Small intestine (tissue), 16 donors: ENCODE measurements around the gene GOPC. TPM values are rescaled to one million over a fixed set of nuclear protein-coding genes. Genes with fewer than 3 reads are reported as not detected.
"Not testable (repeated sequence)": the region's sequence is repeated elsewhere in the genome, so short reads cannot be mapped to it uniquely, and the experiment has no call there.

Source experiments
- DNase-seq, 2 donors: peaks; one replicate each; pipeline versions ENCODE4 v3.0.0 to v3.0.0-alpha.2; 2013
- FAIRE-seq: peaks from 2 replicates; lab custom pipeline; 2012; peaks lifted over from hg19 to GRCh38; lab: Jason Lieb, UNC
- H3K27ac ChIP-seq, 3 donors: one replicate each; pipeline ENCODE4 v1.5.1; 2013; ENCODE audit warnings: low read length in 2 of 3, mild to moderate bottlenecking in 2 of 3, control low read depth in 1 of 3, inconsistent platforms in 1 of 3, low read depth in 1 of 3, moderate library complexity in 1 of 3
- H3K27me3 ChIP-seq, 3 donors: one replicate each; pipeline ENCODE4 v1.6.1; 2013; ENCODE audit warnings: low read length in 3 of 3, inconsistent platforms in 1 of 3; ENCODE audit not compliant: control insufficient read depth in 3 of 3, insufficient read depth in 3 of 3
- H3K36me3 ChIP-seq, 3 donors: one replicate each; pipeline ENCODE4 v1.6.1; 2013; ENCODE audit warnings: low read length in 3 of 3, inconsistent platforms in 1 of 3, low read depth in 1 of 3, mild to moderate bottlenecking in 1 of 3, moderate library complexity in 1 of 3; ENCODE audit not compliant: control insufficient read depth in 3 of 3, insufficient read depth in 2 of 3
- H3K4me1 ChIP-seq, 3 donors: one replicate each; pipeline ENCODE4 v1.6.1; 2013; ENCODE audit warnings: low read length in 2 of 3, inconsistent platforms in 1 of 3, low read depth in 1 of 3, mild to moderate bottlenecking in 1 of 3, moderate library complexity in 1 of 3; ENCODE audit not compliant: control insufficient read depth in 3 of 3, insufficient read depth in 2 of 3
- H3K4me3 ChIP-seq, 3 donors: one replicate each; pipeline ENCODE4 v1.5.1; 2013; ENCODE audit warnings: low read length in 3 of 3, control low read depth in 1 of 3, inconsistent platforms in 1 of 3, low read depth in 1 of 3, mild to moderate bottlenecking in 1 of 3, moderate library complexity in 1 of 3
- H3K9me3 ChIP-seq, 2 donors: one replicate each; pipeline ENCODE4 v1.6.1; 2013; ENCODE audit warnings: low read depth in 1 of 2, low read length in 1 of 2; ENCODE audit not compliant: control insufficient read depth in 2 of 2, insufficient read depth in 1 of 2
- WGBS, 3 donors: extraction: QIAGEN DNeasy Blood & Tissue Kit; methylation state at CpG; one replicate each; pipeline ENCODE4 v1.1.7; 2013; 5-methylcytosine and 5-hydroxymethylcytosine counted together
- long read RNA-seq, 10 donors: transcript quantifications; one replicate each; lab custom pipeline, GENCODE V29; 2026
- polyA plus RNA-seq, 4 donors: library from polyadenylated mRNA; stranded (reverse) in 3 of 4; unstranded in 1 of 4; fragments of 200-250 nt in 3 of 4; fragments of 120-200 nt in 1 of 4; gene quantifications; one replicate each; pipeline versions ENCODE4 v1.2.1 to v1.2.3, GENCODE V29; 2013
- donor health status: healthy with polysubstance abuse.
- donor health status: control.
- donor health status: control.
- donor health status: Bipolar disorder and iron deficiency.
- donor health status: healthy.

Gene GOPC
- polyA plus RNA-seq = 10 to 100 TPM in 3 of 4 donors, 1 to 10 TPM in 1; 7.6 to 44.1 (median 11.8) TPM
- long read RNA-seq, donor 1, full-length matches to known transcripts = 9 of 29 reads
- long read RNA-seq, donor 1, partial matches to known transcripts = 20 of 29 reads
- long read RNA-seq, donor 1, other reads (novel, unspliced or antisense) = 0 of 29 reads
- long read RNA-seq, donor 2 = 0 reads
- long read RNA-seq, donor 3, full-length matches to known transcripts = 1 of 8 reads
- long read RNA-seq, donor 3, partial matches to known transcripts = 7 of 8 reads
- long read RNA-seq, donor 3, other reads (novel, unspliced or antisense) = 0 of 8 reads
- long read RNA-seq, donor 4 = 0 reads
- long read RNA-seq, donor 5 = 0 reads
- long read RNA-seq, donor 6, partial matches to known transcripts = 15 of 15 reads
- long read RNA-seq, donor 6, other reads (novel, unspliced or antisense) = 0 of 15 reads
- long read RNA-seq, donor 7, full-length matches to known transcripts = 6 of 33 reads
- long read RNA-seq, donor 7, partial matches to known transcripts = 27 of 33 reads
- long read RNA-seq, donor 7, other reads (novel, unspliced or antisense) = 0 of 33 reads
- long read RNA-seq, donor 8 = 0 reads
- long read RNA-seq, donor 9 = 0 reads
- long read RNA-seq, donor 10, full-length matches to known transcripts = 5 of 34 reads
- long read RNA-seq, donor 10, partial matches to known transcripts = 29 of 34 reads
- long read RNA-seq, donor 10, other reads (novel, unspliced or antisense) = 0 of 34 reads

GRCh38 chr6:117602151-117602898 is at the start of gene GOPC:
TSS of gene GOPC (minus strand) at chr6:117602511. CDS start at chr6:117602288, 223 bp downstream.
- FAIRE-seq (no peak), DNase-seq (peak; percentile 99)
- Histone ChIP-seq H3K27ac (peak within 1 kb of the TSS; percentile 85 to 97 (median 88)), H3K4me3 (peak within 1 kb of the TSS; percentile 72 to 79 (median 74)), H3K4me1 (peaks cover 2 to 8% (median 3%) of the 10 kb centered on the region in 3 donors), H3K9me3 (peaks cover 0 to 1% of the 10 kb centered on the region in 2 donors), H3K27me3 (no peaks in the 10 kb centered on the region), H3K36me3 (peaks cover 0 to 8% (median 1%) of the 10 kb centered on the region in 3 donors)
- 0 to 1% (median 0%) methylated on average over 54 to 60 of the region's 60 CpGs for WGBS, 3 donors

GRCh38 chr6:117651984-117652383 is 49.7 kb upstream of the GOPC start:
- WGBS, 3 donors = 58 to 76% (median 65%) methylated on average over 3 of the region's 3 CpGs
- not testable (repeated sequence) for H3K27me3 ChIP-seq, H3K36me3 ChIP-seq, H3K4me1 ChIP-seq, H3K9me3 ChIP-seq, H3K27ac ChIP-seq, FAIRE-seq, DNase-seq, H3K4me3 ChIP-seq

- no peaks in the 10 kb centered on the region for H3K27me3 ChIP-seq
- no peak overlapping the region for H3K4me3 ChIP-seq
- FAIRE-seq = no peak
- no peaks in the 10 kb centered on the region for H3K36me3 ChIP-seq
- no peak for DNase-seq
- H3K27ac ChIP-seq = no peak overlapping the region
- H3K9me3 ChIP-seq = peaks cover 0 to 12% of the 10 kb centered on the region in 2 donors
- 91 to 93% (median 91%) methylated on average over 2 of the region's 2 CpGs for WGBS, 3 donors
- H3K4me1 ChIP-seq = no peaks in the 10 kb centered on the region
These were observed 40.7 kb upstream of the GOPC start for GRCh38 chr6:117642976-117643375.

GRCh38 chr6:117637770-117638169 is 35.5 kb upstream of the GOPC start:
- H3K4me1 ChIP-seq = no peaks in the 10 kb centered on the region
- DNase-seq (no peak), FAIRE-seq (no peak)
- 76 to 88% (median 77%) methylated on average over 1 of the region's 1 CpG for WGBS, 3 donors
- H3K36me3 ChIP-seq = no peaks in the 10 kb centered on the region
- H3K9me3 ChIP-seq = no peaks in the 10 kb centered on the region
- H3K4me3 ChIP-seq = no peak overlapping the region
- H3K27ac ChIP-seq = no peak overlapping the region
- no peaks in the 10 kb centered on the region for H3K27me3 ChIP-seq

GRCh38 chr6:117629119-117629660 is 26.9 kb upstream of the GOPC start:
- Histone ChIP-seq H3K36me3 (no peaks in the 10 kb centered on the region), H3K27ac (no peak overlapping the region), H3K27me3 (no peaks in the 10 kb centered on the region), H3K9me3 (peaks cover 0 to 9% of the 10 kb centered on the region in 2 donors), H3K4me3 (no peak overlapping the region), H3K4me1 (no peaks in the 10 kb centered on the region)
- WGBS, 3 donors = 18 to 48% (median 28%) methylated on average over 1 of the region's 1 CpG
- no peak for FAIRE-seq
- no peak for DNase-seq

GRCh38 chr6:117627533-117627932 is 25.2 kb upstream of the GOPC start:
- no peaks in the 10 kb centered on the region for H3K4me1 ChIP-seq
- H3K9me3 ChIP-seq = peaks cover 0 to 16% of the 10 kb centered on the region in 2 donors
- no peak overlapping the region for H3K4me3 ChIP-seq
- FAIRE-seq (no peak), DNase-seq (no peak)
- no peaks in the 10 kb centered on the region for H3K27me3 ChIP-seq
- no peaks in the 10 kb centered on the region for H3K36me3 ChIP-seq
- no peak overlapping the region for H3K27ac ChIP-seq

GRCh38 chr6:117624869-117625481 is 22.7 kb upstream of the GOPC start:
- H3K9me3 ChIP-seq = peaks cover 0 to 16% of the 10 kb centered on the region in 2 donors
- WGBS, 3 donors = 85 to 94% (median 86%) methylated on average over 1 of the region's 1 CpG

More at GRCh38 chr6:117624869-117625481, 22.7 kb upstream of the GOPC start:
- Histone ChIP-seq H3K4me1 (no peaks in the 10 kb centered on the region), H3K4me3 (no peak overlapping the region), H3K36me3 (no peaks in the 10 kb centered on the region), H3K27me3 (no peaks in the 10 kb centered on the region), H3K27ac (no peak overlapping the region)
- DNase-seq = no peak
- FAIRE-seq = no peak
